ENCODE results near the gene PKD2L1.
"Not testable (repeated sequence)": the region's sequence is repeated elsewhere in the genome, so short reads cannot be mapped to it uniquely, and the experiment has no call there.

DNA sequence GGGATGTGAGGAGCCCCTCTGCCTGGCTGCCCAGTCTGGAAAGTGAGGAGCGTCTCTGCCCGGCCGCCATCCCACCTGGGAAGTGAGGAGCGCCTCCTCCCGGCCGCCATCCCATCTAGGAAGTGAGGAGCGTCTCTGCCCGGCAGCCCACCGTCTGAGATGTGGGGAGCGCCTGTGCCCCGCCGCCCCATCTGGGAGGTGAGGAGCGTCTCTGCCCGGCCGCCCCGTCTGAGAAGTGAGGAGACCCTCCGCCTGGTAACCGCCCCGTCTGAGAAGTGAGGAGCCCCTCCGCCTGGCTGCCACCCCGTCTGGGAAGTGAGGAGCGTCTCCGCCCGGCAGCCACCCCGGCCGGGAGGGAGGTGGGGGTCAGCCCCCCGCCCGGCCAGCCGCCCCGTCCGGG, 53.1 kb downstream of the PKD2L1 start:
- TF ChIP-seq, protein P1, sequence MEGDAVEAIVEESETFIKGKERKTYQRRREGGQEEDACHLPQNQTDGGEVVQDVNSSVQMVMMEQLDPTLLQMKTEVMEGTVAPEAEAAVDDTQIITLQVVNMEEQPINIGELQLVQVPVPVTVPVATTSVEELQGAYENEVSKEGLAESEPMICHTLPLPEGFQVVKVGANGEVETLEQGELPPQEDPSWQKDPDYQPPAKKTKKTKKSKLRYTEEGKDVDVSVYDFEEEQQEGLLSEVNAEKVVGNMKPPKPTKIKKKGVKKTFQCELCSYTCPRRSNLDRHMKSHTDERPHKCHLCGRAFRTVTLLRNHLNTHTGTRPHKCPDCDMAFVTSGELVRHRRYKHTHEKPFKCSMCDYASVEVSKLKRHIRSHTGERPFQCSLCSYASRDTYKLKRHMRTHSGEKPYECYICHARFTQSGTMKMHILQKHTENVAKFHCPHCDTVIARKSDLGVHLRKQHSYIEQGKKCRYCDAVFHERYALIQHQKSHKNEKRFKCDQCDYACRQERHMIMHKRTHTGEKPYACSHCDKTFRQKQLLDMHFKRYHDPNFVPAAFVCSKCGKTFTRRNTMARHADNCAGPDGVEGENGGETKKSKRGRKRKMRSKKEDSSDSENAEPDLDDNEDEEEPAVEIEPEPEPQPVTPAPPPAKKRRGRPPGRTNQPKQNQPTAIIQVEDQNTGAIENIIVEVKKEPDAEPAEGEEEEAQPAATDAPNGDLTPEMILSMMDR (IDR thresholded peaks at IDR 0.05) = not testable (repeated sequence)
- TF ChIP-seq POLR2A (IDR thresholded peaks at IDR 0.05) = not testable (repeated sequence)
